Body of pancreas (tissue), 4 donors: ENCODE measurements around the gene TPRX2. TPM values are rescaled to one million over a fixed set of nuclear protein-coding genes. Genes with fewer than 3 reads are reported as not detected.
A peak's percentile ranks its signal among the peaks of the same experiment; 100 is the strongest.
"Not testable (repeated sequence)": the region's sequence is repeated elsewhere in the genome, so short reads cannot be mapped to it uniquely, and the experiment has no call there.

Experiments used
- ATAC-seq: fragments of 150-250 bp; one replicate; pipeline ENCODE4 v1.9.1; 2016
- DNase-seq, 4 donors: peaks; one replicate each; pipeline ENCODE4 v3.0.0-alpha.2; 2019
- H3K27ac ChIP-seq, 4 donors: fragments of 200-600 bp; sonication (generic); 1 replicate in 3 of 4; 2 replicates in 1 of 4; pipeline versions ENCODE4 v1.5.1 to v1.6.1; 2016 to 2019; ENCODE audit warnings: mild to moderate bottlenecking in 1 of 4, mixed read lengths in 1 of 4, moderate library complexity in 1 of 4
- H3K27me3 ChIP-seq, 2 donors: fragments of 200-600 bp; sonication (generic); one replicate each; pipeline ENCODE4 v1.6.0; 2016; ENCODE audit warnings: mild to moderate bottlenecking in 1 of 2
- H3K36me3 ChIP-seq, 2 donors: fragments of 200-600 bp; sonication (generic); replicated peaks in 1 of 2; 2 replicates each; pipeline ENCODE4 v1.5.1; 2016; ENCODE audit warnings: low read depth in 2 of 2; ENCODE audit not compliant: insufficient read depth in 1 of 2
- H3K4me1 ChIP-seq: fragments of 200-600 bp; sonication (generic); one replicate; pipeline ENCODE4 v1.6.0; 2016
- H3K4me3 ChIP-seq, 2 donors: fragments of 200-600 bp; sonication (generic); 1 replicate in 1 of 2; 2 replicates in 1 of 2; pipeline ENCODE4 v1.5.1; 2016 to 2019
- H3K9me3 ChIP-seq, 3 donors: fragments of 200-600 bp; sonication (generic); 1 replicate in 2 of 3; 2 replicates in 1 of 3; pipeline ENCODE4 v1.5.1; 2016
- POLR2A ChIP-seq, 3 donors: fragments of 450-650 bp; IDR thresholded peaks; one replicate each; pipeline ENCODE4 v1.6.1; 2016; ENCODE audit warnings: antibody characterized with exemption in 3 of 3, mild to moderate bottlenecking in 2 of 3
- WGBS, 2 donors: methylation state at CpG; one replicate each; pipeline ENCODE4 v1.1.5; 2017; 5-methylcytosine and 5-hydroxymethylcytosine counted together
- intact Hi-C: fragments of 100-400 bp; cut with DNase I; formaldehyde crosslinking; loops from one replicate; pipeline ENCODE4 v1.15.1; 2023
- total RNA-seq, 2 donors: library from RNA; depleted of rRNA; stranded (reverse); fragments of >200 nt; gene quantifications; one replicate each; pipeline ENCODE4 v1.1.0, GENCODE V29; 2016
- TF ChIP-seq, protein P1 (sequence below), 7 experiments: fragments of 450-650 bp in 4 of 7; fragments of 200-600 bp in 3 of 7; sonication (generic) in 3 of 7; IDR thresholded peaks; one replicate each; pipeline ENCODE4 v1.5.1; 2016 to 2019; ENCODE audit warnings: antibody characterized with exemption in 7 of 7

TPRX2 gene
- total RNA-seq, 2 donors from 2014 or later: not detected

DNA sequence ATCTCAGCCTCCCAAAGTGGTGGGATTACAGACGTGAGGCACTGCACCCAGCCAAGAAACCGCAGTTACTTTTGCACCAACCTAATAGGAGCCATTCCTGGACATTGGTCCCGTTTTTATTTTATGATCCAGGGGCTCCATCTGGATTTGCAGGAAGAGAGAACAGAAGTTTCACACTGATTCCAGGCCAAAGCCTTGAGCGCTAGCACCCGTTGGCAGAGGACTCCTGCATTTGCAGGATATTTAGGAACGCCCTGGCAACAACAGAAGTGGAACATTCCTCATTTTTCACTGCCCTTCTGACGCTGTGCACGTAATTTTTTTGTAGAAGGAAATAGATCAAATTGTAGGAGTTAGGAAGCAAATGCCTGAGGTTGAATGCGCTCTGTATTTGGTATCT is 38.8 kb downstream of the TPRX2 start:
- no peak for DNase-seq
- Histone ChIP-seq H3K4me3 (no peak overlapping the region), H3K4me1 (no peaks in the 10 kb centered on the region), H3K9me3 (no peaks in the 10 kb centered on the region), H3K36me3 (no peaks in the 10 kb centered on the region), H3K27ac (no peak overlapping the region), H3K27me3 (no peaks in the 10 kb centered on the region)
- 56% methylated on average over 9 of the region's 9 CpGs for WGBS, 2 donors
- no peak for TF ChIP-seq POLR2A (IDR thresholded peaks at IDR 0.05)
- TF ChIP-seq, protein P1, sequence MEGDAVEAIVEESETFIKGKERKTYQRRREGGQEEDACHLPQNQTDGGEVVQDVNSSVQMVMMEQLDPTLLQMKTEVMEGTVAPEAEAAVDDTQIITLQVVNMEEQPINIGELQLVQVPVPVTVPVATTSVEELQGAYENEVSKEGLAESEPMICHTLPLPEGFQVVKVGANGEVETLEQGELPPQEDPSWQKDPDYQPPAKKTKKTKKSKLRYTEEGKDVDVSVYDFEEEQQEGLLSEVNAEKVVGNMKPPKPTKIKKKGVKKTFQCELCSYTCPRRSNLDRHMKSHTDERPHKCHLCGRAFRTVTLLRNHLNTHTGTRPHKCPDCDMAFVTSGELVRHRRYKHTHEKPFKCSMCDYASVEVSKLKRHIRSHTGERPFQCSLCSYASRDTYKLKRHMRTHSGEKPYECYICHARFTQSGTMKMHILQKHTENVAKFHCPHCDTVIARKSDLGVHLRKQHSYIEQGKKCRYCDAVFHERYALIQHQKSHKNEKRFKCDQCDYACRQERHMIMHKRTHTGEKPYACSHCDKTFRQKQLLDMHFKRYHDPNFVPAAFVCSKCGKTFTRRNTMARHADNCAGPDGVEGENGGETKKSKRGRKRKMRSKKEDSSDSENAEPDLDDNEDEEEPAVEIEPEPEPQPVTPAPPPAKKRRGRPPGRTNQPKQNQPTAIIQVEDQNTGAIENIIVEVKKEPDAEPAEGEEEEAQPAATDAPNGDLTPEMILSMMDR (IDR thresholded peaks at IDR 0.05): no peak
- intact Hi-C loops: no loop called here
- no peak for ATAC-seq

DNA sequence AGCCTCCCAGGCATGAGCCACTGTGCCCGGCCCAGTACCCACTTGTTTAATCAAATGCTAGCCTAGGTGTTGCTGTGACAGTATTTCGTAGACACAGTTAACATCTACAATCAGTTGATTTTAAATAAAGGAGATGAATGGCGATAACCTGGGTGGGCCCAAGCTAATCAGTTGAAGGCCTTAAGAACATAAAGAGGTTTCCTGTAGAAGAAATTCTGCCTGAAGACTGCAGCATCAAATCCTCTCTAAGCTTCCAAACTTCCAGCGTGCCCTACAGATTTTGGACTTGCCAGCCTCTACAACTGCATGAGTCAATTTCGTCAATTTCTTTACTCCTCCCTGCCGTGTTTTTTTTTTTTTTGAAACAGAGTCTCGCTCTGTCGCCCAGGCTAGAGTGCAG is 40.3 kb downstream of the TPRX2 start:
- no peak overlapping the region for H3K4me3 ChIP-seq
- intact Hi-C loops: no loop called here
- H3K4me1 ChIP-seq: no peaks in the 10 kb centered on the region
- no peaks in the 10 kb centered on the region for H3K36me3 ChIP-seq
- no peaks in the 10 kb centered on the region for H3K27me3 ChIP-seq
- 92% methylated on average over 5 to 8 of the region's 8 CpGs for WGBS, 2 donors
- TF ChIP-seq, protein P1 (IDR thresholded peaks at IDR 0.05): no peak
- TF ChIP-seq POLR2A (IDR thresholded peaks at IDR 0.05): no peak
- ATAC-seq: no peak
- no peaks in the 10 kb centered on the region for H3K9me3 ChIP-seq
- H3K27ac ChIP-seq: no peak overlapping the region
- DNase-seq: no peak

DNA sequence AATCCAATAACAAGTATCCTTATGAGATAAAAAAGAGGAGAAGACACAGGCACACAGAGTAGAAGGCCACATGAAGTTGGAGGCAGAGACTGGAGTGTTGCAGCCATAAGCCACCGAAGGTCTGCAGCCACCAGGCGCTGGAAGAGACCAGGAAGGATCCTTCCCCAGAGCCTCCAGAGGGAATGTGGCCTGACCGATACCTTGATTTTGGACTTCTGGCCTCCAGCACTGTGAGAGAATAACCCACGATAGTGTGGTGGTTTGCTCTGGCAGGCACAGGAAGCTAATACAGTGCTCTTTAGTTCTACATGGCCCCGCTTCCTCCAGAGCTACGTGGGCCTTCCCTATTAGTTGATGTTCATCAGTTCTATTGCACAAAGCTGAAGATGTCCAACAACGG is 42.3 kb downstream of the TPRX2 start:
- WGBS, 2 donors: 72 to 82% methylated on average over 6 to 7 of the region's 7 CpGs

DNA sequence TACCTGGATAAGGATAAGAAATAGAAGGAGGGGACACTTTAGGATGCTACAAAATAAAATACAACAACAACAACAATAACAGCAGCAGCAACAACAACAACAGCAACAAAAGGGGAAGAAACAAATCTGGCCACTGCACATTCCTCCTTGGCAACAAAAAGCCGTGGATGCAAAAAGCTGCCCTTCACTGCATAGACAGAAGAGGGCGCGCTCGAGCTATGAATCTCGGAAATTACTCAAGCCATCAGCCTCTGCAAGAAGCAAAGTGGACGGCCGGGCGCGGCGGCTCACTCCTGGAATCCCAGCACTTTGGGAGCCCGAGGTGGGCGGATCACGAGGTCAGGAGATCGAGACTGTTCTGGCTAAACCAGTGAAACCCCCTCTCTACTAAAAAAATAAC is 50.3 kb downstream of the TPRX2 start:
- H3K4me3 ChIP-seq, ATAC-seq, H3K36me3 ChIP-seq, H3K27ac ChIP-seq, H3K9me3 ChIP-seq, H3K4me1 ChIP-seq, intact Hi-C loops, H3K27me3 ChIP-seq: not testable (repeated sequence)
- DNase-seq: peak; percentile 79 to 89 (median 85)
- TF ChIP-seq, protein P1 (IDR thresholded peaks at IDR 0.05): peak in 4 of 7 experiments; percentile 8 to 60 (median 48)
- 0 to 2% methylated on average over 5 to 8 of the region's 14 CpGs for WGBS, 2 donors

More for the DNA sequence above, 42.3 kb downstream of the TPRX2 start:
- no peaks in the 10 kb centered on the region for H3K4me1 ChIP-seq
- TF ChIP-seq, protein P1 (IDR thresholded peaks at IDR 0.05): no peak
- TF ChIP-seq POLR2A (IDR thresholded peaks at IDR 0.05): no peak
- no peak overlapping the region for H3K4me3 ChIP-seq
- no peaks in the 10 kb centered on the region for H3K36me3 ChIP-seq
- ATAC-seq (no peak), DNase-seq (no peak)
- H3K27ac ChIP-seq: no peak overlapping the region
- H3K9me3 ChIP-seq: no peaks in the 10 kb centered on the region
- H3K27me3 ChIP-seq: no peaks in the 10 kb centered on the region
- intact Hi-C loops: no loop called here

DNA sequence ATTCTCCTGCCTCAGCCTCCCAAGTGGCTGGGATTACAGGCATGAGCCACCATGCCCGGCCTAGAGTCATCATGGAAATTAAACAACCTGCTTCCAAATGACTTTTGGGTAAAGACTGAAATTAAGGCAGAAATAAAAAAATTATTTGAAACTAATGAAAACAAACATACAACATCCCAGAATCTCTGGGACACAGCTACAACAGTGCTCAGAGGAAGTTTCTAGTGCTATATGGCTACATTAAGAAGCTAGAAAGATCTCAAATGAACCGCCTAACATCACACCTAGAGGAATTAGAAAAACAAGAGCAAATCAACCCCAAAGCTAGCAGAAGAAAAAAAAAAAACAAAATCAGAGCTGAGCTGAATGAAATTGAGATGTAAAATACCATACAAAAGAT is 51.2 kb downstream of the TPRX2 start:
- WGBS, 2 donors: 68 to 72% methylated on average over 1 to 2 of the region's 2 CpGs
- H3K4me3 ChIP-seq, H3K27ac ChIP-seq, H3K36me3 ChIP-seq, intact Hi-C loops, ATAC-seq, H3K4me1 ChIP-seq, H3K27me3 ChIP-seq, DNase-seq, H3K9me3 ChIP-seq: not testable (repeated sequence)

Other genes starting within 250 kb of the TPRX2 start
- 10 to 100 TPM; 41.2 to 66.3 TPM for gene EHD2, start 145.8 kb upstream of the TPRX2 start, total RNA-seq
- 100 to 1,000 TPM; 436 to 761 TPM for gene NOP53, start 113.7 kb upstream of the TPRX2 start, total RNA-seq
- 100 to 1,000 TPM; 189 to 296 TPM for gene SELENOW, start 80.5 kb upstream of the TPRX2 start, total RNA-seq
- not detected for gene TPRX1, start 54.7 kb upstream of the TPRX2 start, total RNA-seq
- not detected for gene CRX, start 37.3 kb upstream of the TPRX2 start, total RNA-seq
- not detected for gene SULT2A1, start 27.1 kb downstream of the TPRX2 start, total RNA-seq
- gene BSPH1, start 132.9 kb downstream of the TPRX2 start, total RNA-seq: not detected
- not detected for gene ELSPBP1, start 135.4 kb downstream of the TPRX2 start, total RNA-seq
- gene CABP5, start 184.8 kb downstream of the TPRX2 start, total RNA-seq: not detected